ENCODE data around the gene CEP104. TPM values are rescaled to one million over a fixed set of nuclear protein-coding genes. Genes with fewer than 3 reads are reported as not detected.

Gene CEP104
- 25.9 and 33.7 TPM in 2 replicates for total RNA-seq

DNA sequence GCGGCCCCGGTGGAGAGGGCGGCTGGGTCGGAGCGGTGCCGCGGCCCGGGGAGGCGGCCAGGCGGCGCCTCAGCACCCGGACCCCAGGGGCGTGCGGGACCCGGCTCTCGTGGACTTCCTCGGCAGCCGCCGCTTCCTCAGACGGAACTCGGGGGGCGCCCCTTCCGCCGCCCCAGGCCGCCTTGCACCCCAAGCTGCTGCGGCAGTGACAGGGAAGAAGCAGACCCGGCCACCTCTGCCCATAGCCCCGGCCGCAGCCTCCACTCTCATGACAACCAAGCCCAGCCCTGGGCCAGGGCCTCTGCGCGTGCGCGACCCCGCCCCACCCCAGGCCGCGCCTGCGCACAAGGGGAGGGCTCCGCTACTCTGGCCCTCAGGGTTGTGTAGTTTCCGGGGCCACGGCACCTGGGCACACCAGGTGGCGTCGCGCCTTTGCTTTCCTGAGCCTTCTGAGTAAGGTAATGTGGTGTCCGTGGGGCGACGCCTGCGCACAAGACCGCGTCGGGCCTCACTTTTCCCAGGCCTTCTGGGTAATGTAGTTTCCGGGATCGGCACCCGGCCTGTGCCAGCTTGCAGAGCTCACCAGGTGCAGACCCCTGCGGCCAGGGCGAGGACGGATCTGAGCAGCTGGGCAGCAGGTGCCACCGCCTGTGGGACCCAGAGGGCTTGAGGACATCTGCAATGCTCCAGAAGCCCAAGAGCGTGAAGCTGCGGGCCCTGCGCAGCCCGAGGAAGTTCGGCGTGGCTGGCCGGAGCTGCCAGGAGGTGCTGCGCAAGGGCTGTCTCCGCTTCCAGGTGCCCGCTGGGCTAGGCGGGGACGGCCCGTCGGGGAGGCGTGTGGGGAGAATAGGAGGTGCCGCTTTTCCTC is at the start of gene CEP104, which contains the start of gene DFFB:
Gene CEP104, minus strand, starts transcription at position 289 of the 868 bp plus-strand sequence. CDS start 4,804 bp downstream, outside the sequence.
Gene DFFB, plus strand, starts transcription at position 554 of the 868 bp plus-strand sequence. Its CDS starts 128 bp downstream, at position 682.

DNA sequence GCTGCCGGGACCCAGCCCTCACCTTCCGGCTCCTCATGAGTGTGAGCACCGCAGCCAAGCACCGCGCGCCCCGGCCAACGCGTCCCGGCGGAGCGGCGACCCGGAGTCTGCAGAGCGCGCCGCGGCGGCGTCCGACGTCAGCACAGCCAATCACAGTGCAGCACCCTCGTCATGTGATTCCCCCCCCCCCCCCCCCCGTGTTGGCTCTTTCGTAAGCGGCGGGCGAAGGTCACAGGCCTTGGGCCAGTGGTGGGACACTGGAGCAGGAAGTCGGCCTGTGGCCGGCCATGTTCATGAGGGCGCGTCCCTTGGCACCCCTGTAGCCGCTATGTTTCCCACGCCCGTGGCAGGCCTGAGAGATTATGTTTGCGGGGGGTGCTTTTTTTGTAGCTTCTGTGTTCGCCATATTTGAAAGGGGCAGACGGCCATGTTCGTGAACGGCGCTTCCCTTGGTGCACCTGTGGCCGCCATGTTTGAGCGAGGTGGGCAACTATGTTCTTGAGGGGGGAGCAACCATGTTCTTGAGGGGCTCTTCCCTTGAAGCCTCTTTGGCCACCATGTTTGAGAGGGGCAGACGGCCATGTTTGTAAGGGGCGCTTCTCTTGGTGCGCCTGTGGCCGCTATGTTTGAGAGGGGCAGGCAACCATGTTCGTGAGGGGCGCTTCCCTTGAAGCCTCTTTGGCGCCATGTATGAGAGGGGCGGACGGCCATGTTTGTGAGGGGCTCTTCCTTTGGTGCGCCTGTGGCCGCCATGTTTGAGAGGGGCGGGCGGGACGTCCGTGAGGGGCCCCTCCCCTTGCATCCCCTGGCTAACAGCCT is 43.3 kb upstream of the CEP104 start, which contains the start of gene C1orf174:
Gene C1orf174, minus strand, starts transcription at position 123 of the 819 bp plus-strand sequence. Its CDS starts 86 bp downstream, at position 37.

DNA sequence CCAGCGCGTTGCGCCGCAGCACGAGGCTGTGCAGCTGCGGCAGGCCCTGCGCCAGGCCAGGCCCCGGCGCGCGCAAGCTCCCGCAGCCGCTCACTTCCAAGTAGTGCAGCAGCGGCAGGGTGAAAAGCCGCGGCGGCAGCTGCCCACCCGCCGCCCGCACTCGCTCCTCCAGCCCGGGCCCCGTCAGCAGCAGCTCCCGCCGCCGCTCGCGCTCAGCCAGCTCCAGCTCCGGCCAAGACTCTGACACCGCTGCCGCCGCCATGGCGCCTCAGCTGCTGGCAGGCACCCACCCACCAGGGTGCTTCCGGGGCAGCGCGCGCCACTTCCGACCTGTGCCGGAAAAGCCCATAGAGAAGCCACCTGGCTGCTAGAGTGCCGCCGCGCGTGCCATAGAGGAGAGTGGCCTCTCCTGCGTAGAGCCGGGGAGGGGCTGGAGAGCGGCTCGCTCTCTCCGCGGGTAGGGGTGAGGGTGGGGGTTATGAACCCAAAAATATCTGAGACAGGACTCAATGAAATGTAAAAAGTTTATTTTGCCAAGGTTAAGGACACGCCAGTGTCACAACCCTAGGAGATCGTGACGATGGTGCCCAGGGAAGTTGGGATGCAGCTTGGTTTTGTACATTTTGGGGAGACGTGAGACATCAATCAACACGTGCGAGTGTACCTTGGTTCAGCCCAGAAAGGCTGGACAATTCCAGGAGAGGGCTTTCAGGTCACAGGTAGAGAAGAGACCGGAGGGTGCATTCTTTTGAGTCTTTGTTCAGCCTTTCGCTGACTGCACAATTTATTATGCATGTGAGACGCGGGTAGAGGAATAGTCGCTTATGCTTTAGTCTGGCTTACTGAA is 60.6 kb downstream of the CEP104 start, which contains the start of gene LRRC47:
Gene LRRC47, minus strand, starts transcription at position 284 of the 847 bp plus-strand sequence. Its CDS starts 22 bp downstream, at position 262.

GRCh38 chr1:3772715-3773571 is 84.1 kb downstream of the CEP104 start, which contains the start of gene SMIM1:
Gene SMIM1, plus strand, starts transcription at chr1:3772749. Its CDS starts 2,625 bp downstream, at chr1:3775374.

Other genes with a start within 250 kb of the CEP104 start
- under 0.01 and 2.6 TPM in 2 replicates for gene MEGF6, start 245.7 kb downstream of the CEP104 start, total RNA-seq
- gene TPRG1L, start 232.2 kb downstream of the CEP104 start, total RNA-seq, result 14.7 and 20.2 TPM in 2 replicates
- 11.5 and 28.8 TPM in 2 replicates for gene WRAP73, start 207.1 kb downstream of the CEP104 start, total RNA-seq
- gene TP73, start 204.7 kb downstream of the CEP104 start, total RNA-seq, result 0.53 TPM in 1 of 2 replicates, not detected in the other
- gene CCDC27, start 104.8 kb downstream of the CEP104 start, total RNA-seq, result not detected in 2 replicates
- 1.7 and 7.6 TPM in 2 replicates for gene SMIM1, start 84.5 kb downstream of the CEP104 start, total RNA-seq
- gene LRRC47, start 60.7 kb downstream of the CEP104 start, total RNA-seq, result 27.7 and 28.5 TPM in 2 replicates
- 3.5 and 14.4 TPM in 2 replicates for gene DFFB, start 265 bp upstream of the CEP104 start, total RNA-seq
- 28.8 and 33.8 TPM in 2 replicates for gene C1orf174, start 43.1 kb upstream of the CEP104 start, total RNA-seq

All from myometrial cell (primary cell).